GM10266 (cell line): Measurements from ENCODE around the gene FIBCD1.
"Not testable (repeated sequence)": the region's sequence is repeated elsewhere in the genome, so short reads cannot be mapped to it uniquely, and the experiment has no call there.

ENCODE experiments used
- DNase-seq: peaks from one replicate; pipeline ENCODE4 v3.0.0; 2012; ENCODE audit errors: extremely low spot score
- TF ChIP-seq, protein P1 (sequence below): IDR thresholded peaks from 2 replicates; pipeline ENCODE4 v1.5.1; 2012; ENCODE audit warnings: mild to moderate bottlenecking, low read depth; ENCODE audit not compliant: control insufficient read depth, insufficient read depth; ENCODE audit errors: missing control alignments

Gene FIBCD1

DNA sequence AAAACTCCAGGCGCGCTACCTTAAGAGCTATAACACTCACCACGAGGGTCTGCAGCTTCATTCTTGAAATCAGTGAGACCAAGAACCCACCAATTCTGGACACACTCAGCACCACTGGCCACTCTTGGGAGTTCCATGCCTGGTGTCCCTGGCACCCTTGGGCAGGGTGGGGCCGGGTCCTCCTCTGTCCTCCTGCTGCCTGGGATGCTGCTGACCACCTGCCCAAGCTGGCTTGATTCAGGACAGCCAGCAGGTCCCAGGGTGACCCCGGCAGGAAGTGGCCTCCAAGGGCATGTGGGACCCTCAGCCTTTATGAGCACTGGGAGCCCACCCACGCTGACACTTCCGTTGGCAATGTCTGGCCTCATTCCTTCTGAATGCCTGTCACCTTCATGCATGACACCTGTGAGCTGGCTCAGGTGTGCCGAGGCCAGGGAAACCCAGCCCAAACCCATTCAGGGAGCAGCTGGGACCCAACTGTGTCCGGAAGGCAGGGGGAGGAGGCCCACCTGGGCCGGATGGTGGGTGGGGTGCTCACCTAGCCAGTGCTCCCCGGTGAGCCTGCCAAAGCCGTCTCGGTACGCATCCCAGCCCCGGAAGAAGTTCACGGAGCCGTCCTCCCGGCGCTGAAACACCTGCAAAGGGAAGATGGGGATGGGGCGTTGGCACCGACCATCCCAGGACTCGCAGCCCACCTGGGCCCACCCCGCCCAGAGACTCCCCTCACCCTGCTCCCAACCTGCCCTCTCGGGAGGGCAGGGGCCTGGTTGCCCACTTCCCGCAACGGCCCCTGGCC, 27.6 kb downstream of the FIBCD1 start:
- DNase-seq = no peak
- TF ChIP-seq, protein P1, sequence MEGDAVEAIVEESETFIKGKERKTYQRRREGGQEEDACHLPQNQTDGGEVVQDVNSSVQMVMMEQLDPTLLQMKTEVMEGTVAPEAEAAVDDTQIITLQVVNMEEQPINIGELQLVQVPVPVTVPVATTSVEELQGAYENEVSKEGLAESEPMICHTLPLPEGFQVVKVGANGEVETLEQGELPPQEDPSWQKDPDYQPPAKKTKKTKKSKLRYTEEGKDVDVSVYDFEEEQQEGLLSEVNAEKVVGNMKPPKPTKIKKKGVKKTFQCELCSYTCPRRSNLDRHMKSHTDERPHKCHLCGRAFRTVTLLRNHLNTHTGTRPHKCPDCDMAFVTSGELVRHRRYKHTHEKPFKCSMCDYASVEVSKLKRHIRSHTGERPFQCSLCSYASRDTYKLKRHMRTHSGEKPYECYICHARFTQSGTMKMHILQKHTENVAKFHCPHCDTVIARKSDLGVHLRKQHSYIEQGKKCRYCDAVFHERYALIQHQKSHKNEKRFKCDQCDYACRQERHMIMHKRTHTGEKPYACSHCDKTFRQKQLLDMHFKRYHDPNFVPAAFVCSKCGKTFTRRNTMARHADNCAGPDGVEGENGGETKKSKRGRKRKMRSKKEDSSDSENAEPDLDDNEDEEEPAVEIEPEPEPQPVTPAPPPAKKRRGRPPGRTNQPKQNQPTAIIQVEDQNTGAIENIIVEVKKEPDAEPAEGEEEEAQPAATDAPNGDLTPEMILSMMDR = no peak

DNA sequence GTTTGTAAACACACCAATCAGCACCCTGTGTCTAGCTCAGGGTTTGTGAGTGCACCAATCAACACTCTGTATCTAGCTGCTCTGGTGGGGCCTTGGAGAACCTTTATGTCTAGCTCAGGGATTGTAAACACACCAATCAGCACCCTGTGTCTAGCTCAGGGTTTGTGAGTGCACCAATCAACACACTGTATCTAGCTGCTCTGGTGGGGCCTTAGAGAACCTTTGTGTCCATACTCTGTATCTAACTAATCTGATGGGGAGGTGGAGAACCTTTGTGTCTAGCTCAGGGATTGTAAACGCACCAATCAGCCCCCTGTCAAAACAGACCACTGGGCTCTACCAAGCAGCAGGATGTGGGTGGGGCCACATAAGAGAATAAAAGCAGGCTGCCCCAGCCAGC, 28.4 kb downstream of the FIBCD1 start:
- not testable (repeated sequence) for DNase-seq

DNA sequence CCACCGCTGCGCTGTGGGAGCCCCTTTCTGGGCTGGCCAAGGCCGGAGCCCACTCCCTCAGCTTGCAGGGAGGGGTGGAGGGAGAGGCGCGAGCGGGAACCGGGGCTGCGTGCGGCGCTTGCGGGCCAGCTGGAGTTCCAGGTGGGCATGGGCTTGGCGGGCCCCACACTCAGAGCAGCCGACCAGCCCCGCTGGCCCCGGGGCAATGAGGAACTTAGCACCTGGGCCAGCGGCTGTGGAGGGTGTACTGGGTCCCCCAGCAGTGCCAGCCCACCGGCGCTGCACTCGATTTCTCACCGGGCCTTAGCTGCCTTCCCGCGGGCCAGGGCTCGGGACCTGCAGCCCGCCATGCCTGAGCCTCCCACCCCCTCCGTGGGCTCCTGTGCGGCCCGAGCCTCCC, 29.0 kb downstream of the FIBCD1 start:
- not testable (repeated sequence) for DNase-seq

DNA sequence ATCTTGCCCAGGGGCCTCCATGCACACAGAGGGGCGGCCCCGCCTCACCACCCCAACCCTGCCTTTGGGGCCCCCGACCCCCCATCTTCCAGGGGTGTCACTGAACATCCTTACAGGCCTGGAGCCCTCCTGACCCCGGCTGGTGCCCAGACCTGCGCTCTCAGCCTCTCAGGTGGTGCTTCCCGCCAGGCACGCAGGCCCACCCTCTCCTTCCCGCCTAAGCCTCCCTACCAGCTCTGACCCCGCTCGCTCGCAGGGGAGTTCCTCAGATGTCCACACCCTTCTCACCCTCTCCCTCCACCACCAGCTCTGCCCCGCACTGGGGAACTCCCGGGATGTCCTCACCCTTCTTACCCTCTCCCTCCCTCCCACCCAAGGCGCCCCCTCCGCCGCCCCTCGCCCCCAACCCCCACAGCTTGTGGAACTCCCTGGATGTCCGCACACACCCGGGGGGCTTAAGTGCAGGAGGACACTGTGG, 30.1 kb downstream of the FIBCD1 start:
- no peak for DNase-seq
- TF ChIP-seq, protein P1 = no peak

DNA sequence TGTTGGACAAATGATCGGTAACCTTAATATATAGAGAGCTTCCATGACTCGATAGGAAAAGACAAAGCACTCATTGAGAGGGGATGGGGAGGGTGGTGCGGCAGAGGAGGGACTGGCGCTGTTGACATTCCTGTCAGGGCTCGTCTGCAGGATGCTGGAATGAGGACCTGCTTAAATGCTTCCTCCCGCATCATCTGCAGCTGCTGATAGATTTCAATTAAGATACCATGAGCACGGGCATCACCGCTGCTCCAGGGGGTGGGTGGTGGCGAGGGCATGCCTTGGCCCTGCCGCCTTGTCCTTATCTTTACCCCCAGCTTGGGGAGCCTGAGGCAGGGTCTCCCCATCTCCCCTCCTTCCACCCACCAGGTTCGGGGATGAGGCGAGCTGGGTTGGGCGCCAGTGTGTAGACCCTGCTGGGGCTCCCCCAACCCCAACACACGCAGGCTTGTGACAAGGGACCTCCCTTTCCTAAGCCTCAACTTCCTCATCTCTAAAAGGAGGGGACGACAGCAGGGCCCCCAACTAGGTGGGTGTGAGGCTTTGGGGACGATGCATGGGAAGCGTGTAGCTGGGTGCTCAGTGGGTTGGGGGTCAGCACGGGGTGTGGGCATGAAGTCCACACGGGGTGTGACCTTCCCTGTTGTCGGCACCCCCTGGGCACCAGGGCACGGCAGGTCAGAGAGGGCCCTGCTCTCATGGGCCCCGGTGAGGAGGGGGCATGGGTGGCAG, 30.7 kb downstream of the FIBCD1 start:
- no peak for DNase-seq
- TF ChIP-seq, protein P1 = no peak

DNA sequence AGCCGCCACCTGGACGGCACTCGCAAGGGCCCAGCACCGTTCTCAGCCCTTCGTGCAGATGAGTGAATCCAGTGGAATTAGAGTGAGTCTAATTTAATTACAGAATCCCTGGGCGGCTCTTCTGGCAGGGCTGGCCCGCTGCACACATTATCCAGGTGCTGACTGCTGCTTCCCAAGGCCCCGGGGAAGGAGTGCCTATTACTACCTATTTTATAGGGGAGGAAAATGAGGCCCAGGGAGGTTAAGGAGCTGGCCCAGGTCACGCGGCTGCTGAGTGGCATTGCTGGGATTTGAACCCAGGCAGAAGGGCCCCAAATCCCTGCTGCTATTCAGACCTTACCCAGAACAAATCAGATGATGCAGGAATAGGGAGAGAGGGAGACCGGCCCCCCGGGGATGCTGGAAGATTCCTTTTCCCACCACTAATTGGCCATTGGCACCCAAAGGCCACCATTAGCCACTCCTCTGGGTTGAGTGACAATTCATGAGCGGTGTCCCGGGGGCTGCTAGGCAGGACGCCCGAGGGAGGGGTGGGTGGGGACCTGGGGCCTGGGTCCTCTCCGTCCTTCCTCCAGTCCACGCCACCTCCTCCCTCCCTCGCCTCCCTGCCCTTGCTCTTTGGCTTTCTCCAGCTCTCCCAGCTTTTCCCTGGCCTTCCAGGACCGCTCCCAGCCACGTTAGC, 32.2 kb downstream of the FIBCD1 start:
- DNase-seq = no peak
- TF ChIP-seq, protein P1 = no peak

DNA sequence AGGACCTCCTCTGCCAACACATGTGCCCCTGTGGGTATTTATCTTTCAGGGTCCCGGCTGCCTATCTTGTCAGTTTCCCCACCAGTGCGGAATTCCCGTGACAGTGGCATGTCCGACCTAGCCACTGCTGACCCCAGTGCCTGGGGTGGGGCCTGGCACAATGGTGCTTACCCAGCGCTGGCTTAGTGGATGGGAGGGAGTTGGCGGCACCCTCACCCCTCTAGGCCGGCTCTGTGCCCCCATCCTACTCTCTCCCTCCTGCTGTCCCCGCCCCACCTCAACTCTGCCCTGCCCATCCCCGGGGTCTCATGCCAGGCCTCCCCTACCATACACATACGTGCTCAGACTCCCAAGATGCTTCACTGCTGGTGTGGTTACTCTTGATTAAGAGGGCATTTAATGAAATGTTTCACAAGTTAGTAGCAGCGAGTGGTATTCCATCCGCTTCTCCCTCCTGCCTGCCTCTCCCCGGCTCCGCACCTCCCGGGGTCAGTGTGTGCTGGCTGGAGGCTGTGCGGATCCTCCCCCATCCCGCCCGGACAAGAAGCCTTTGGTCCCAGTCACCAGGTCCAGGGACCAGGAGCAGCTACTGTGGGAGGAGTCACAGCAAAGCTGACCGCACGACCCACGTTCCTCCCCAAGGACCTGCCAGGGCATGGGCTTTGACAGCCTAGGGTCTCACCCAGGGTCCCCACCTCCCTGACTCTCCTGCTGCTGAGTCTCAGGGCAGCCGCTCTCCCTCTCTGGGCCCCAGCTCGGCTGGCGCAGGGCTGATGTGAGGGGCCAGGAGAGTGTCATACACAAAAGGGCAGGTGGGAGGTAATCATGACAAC, 32.9 kb downstream of the FIBCD1 start:
- DNase-seq = no peak
- TF ChIP-seq, protein P1 = no peak
